Suprapubic skin (tissue), 4 donors: Measurements from ENCODE around the gene PPM1F.

Source experiments
- EP300 ChIP-seq: sonication (generic); formaldehyde crosslinking; IDR thresholded peaks from one replicate; pipeline ENCODE4 v1.6.1; 2017; ENCODE audit warnings: antibody characterized with exemption
- POLR2A ChIP-seq, 2 donors: fragments of 450-650 bp; IDR thresholded peaks; one replicate each; pipeline ENCODE4 v1.6.1; 2017; ENCODE audit warnings: antibody characterized with exemption in 2 of 2, mild to moderate bottlenecking in 2 of 2, moderate library complexity in 2 of 2
- POLR2AphosphoS5 ChIP-seq, 3 donors: sonication (generic); formaldehyde crosslinking; IDR thresholded peaks; one replicate each; pipeline ENCODE4 v1.6.1; 2017; ENCODE audit warnings: antibody characterized with exemption in 3 of 3
- TF ChIP-seq, protein P1 (sequence below), 2 donors: fragments of 200-600 bp in 1 of 2; fragments of 450-650 bp in 1 of 2; sonication (generic) in 1 of 2; IDR thresholded peaks; one replicate each; pipeline ENCODE4 v1.5.1; 2016 to 2019; ENCODE audit warnings: antibody characterized with exemption in 2 of 2, mild to moderate bottlenecking in 1 of 2, moderate library complexity in 1 of 2

DNA sequence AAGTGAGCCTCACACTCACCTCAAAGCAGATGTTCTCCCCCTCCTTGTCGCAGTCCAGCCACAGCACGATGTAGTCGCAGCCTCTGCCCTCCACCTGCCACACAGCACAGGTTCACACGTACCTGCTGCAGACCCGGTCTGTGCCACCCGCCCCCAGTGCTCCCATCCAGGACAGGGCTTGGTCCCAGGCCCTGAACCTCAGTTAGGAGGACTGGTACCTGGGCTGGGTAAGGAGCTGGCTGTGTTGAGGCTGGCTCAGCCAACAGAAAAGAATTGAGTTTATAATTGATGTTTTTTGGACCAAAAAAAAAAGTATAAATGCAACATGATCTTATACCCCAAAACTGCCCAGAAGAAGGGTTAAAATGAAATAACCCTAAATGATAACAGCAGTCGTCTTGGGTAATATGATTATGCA, 19.2 kb upstream of the PPM1F start:
- TF ChIP-seq, protein P1, sequence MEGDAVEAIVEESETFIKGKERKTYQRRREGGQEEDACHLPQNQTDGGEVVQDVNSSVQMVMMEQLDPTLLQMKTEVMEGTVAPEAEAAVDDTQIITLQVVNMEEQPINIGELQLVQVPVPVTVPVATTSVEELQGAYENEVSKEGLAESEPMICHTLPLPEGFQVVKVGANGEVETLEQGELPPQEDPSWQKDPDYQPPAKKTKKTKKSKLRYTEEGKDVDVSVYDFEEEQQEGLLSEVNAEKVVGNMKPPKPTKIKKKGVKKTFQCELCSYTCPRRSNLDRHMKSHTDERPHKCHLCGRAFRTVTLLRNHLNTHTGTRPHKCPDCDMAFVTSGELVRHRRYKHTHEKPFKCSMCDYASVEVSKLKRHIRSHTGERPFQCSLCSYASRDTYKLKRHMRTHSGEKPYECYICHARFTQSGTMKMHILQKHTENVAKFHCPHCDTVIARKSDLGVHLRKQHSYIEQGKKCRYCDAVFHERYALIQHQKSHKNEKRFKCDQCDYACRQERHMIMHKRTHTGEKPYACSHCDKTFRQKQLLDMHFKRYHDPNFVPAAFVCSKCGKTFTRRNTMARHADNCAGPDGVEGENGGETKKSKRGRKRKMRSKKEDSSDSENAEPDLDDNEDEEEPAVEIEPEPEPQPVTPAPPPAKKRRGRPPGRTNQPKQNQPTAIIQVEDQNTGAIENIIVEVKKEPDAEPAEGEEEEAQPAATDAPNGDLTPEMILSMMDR (IDR thresholded peaks at IDR 0.05), result no peak
- no peak for TF ChIP-seq POLR2A (IDR thresholded peaks at IDR 0.05)
- TF ChIP-seq POLR2AphosphoS5 (IDR thresholded peaks at IDR 0.05), result no peak
- TF ChIP-seq EP300, result no peak
